Measurements from ENCODE around the gene CMPK2.

GRCh38 chr2:6876309-6876708, 10.6 kb upstream of the CMPK2 start:
- TF ChIP-seq CTCF (IDR thresholded peaks at IDR 0.05) (no peak), POLR2AphosphoS5 (IDR thresholded peaks at IDR 0.05; ENCODE audit: low read depth, low read length) (no peak)

Measured in Panc1 (cell line).